Muscle layer of colon (tissue), 2 donors: ENCODE data around the gene WNT6.

Experiments
- H3K27ac ChIP-seq: one replicate; pipeline ENCODE4 v1.7.0; 2013; ENCODE audit warnings: low read depth, mild to moderate bottlenecking, low read length, moderate library complexity
- H3K27me3 ChIP-seq, 2 donors: one replicate each; pipeline ENCODE4 v1.7.0; 2013; ENCODE audit warnings: low read length in 2 of 2, mild to moderate bottlenecking in 2 of 2; ENCODE audit not compliant: insufficient read depth in 2 of 2, control insufficient read depth in 1 of 2
- H3K36me3 ChIP-seq: one replicate; pipeline ENCODE4 v1.7.0; 2013; ENCODE audit warnings: mild to moderate bottlenecking, low read length; ENCODE audit not compliant: insufficient read depth
- H3K4me1 ChIP-seq: one replicate; pipeline ENCODE4 v1.7.0; 2013; ENCODE audit warnings: mild to moderate bottlenecking, low read length; ENCODE audit not compliant: insufficient read depth
- H3K4me3 ChIP-seq, 2 donors: one replicate each; pipeline ENCODE4 v1.7.0; 2013; ENCODE audit warnings: low read length in 2 of 2, low read depth in 1 of 2, mild to moderate bottlenecking in 1 of 2, moderate library complexity in 1 of 2
- H3K9ac ChIP-seq: one replicate; pipeline ENCODE4 v1.7.0; 2013; ENCODE audit warnings: low read length
- H3K9me3 ChIP-seq: one replicate; pipeline ENCODE4 v1.7.0; 2013; ENCODE audit warnings: mild to moderate bottlenecking, low read length
- donor health status: abdominal sarcoma.
- donor health status: Adenocarcinoma of cecum.

WNT6 gene

GRCh38 chr2:218851286-218851685 is 8.3 kb upstream of the WNT6 start:
- Histone ChIP-seq H3K27me3 (peaks cover 5 to 54% of the 10 kb centered on the region in 2 donors), H3K4me1 (no peaks in the 10 kb centered on the region), H3K36me3 (no peaks in the 10 kb centered on the region), H3K9me3 (no peaks in the 10 kb centered on the region), H3K27ac (no peak overlapping the region), H3K9ac (no peak overlapping the region), H3K4me3 (no peak overlapping the region)

GRCh38 chr2:218852911-218853667 is 6.5 kb upstream of the WNT6 start:
- H3K4me3 ChIP-seq, result no peak overlapping the region
- no peaks in the 10 kb centered on the region for H3K36me3 ChIP-seq
- H3K27me3 ChIP-seq, result peaks cover 13 to 69% of the 10 kb centered on the region in 2 donors
- no peaks in the 10 kb centered on the region for H3K4me1 ChIP-seq
- H3K9me3 ChIP-seq, result no peaks in the 10 kb centered on the region
- H3K9ac ChIP-seq, result no peak overlapping the region
- H3K27ac ChIP-seq, result no peak overlapping the region

- H3K27me3 ChIP-seq, result peaks cover 20 to 76% of the 10 kb centered on the region in 2 donors
- H3K4me3 ChIP-seq, result no peak overlapping the region
- no peaks in the 10 kb centered on the region for H3K9me3 ChIP-seq
- H3K36me3 ChIP-seq, result no peaks in the 10 kb centered on the region
- no peak overlapping the region for H3K9ac ChIP-seq
- H3K4me1 ChIP-seq, result no peaks in the 10 kb centered on the region
- no peak overlapping the region for H3K27ac ChIP-seq
These were observed 5.8 kb upstream of the WNT6 start for GRCh38 chr2:218853766-218854165.

- H3K36me3 ChIP-seq, result no peaks in the 10 kb centered on the region
- H3K4me1 ChIP-seq, result peaks cover under 1% of the 10 kb centered on the region
- H3K27me3 ChIP-seq, result peaks cover 23 to 77% of the 10 kb centered on the region in 2 donors
- no peak overlapping the region for H3K27ac ChIP-seq
- H3K9me3 ChIP-seq, result no peaks in the 10 kb centered on the region
- no peak overlapping the region for H3K9ac ChIP-seq
- H3K4me3 ChIP-seq, result no peak overlapping the region
These were observed 4.7 kb upstream of the WNT6 start for GRCh38 chr2:218854860-218855259.

DNA sequence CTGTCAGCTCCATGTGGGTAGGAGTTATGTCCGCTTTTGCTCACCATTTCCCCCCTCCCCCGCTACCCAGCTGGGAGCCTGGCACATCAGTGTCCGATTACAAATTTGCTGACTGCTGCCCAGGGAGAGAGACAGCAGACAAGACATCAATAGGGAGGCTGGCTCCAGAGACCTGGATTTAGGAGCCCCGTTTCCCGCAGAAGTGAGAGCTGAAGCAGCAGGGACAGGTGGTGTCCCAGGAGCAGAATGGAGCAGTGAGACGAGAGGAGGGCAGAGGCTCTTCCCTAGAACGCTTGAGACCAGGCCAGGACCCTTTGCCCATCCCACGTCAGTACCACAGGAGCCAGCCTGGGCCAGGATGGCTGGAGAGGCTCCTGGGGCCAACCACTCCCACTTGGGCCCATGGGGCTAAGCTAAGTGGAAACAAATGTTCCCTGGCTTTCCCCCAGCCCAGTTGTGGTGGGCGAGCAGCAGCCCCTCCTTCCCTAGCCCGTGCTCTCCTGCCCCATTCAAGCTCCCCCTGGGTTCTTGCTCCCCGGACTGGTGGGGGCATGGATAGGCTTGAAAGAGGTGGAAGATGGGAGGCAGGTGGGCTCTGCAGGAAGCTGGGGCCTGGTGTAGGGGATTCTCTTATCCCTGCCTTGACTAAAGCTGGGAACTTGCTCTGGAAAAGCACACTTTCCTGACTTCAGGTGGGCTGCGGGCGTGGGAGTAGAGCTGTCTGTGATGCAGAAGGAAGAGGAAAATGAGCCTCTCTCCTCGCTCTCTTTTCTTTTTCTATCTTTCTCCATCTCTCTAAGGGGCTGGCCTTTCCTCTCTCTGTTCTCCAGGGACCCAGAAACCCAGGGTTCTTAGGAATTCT is 4.1 kb upstream of the WNT6 start:
- Histone ChIP-seq H3K4me1 (peaks cover 7% of the 10 kb centered on the region), H3K4me3 (no peak overlapping the region), H3K27me3 (peaks cover 29 to 83% of the 10 kb centered on the region in 2 donors), H3K36me3 (no peaks in the 10 kb centered on the region), H3K9me3 (no peaks in the 10 kb centered on the region), H3K9ac (no peak overlapping the region), H3K27ac (no peak overlapping the region)

DNA sequence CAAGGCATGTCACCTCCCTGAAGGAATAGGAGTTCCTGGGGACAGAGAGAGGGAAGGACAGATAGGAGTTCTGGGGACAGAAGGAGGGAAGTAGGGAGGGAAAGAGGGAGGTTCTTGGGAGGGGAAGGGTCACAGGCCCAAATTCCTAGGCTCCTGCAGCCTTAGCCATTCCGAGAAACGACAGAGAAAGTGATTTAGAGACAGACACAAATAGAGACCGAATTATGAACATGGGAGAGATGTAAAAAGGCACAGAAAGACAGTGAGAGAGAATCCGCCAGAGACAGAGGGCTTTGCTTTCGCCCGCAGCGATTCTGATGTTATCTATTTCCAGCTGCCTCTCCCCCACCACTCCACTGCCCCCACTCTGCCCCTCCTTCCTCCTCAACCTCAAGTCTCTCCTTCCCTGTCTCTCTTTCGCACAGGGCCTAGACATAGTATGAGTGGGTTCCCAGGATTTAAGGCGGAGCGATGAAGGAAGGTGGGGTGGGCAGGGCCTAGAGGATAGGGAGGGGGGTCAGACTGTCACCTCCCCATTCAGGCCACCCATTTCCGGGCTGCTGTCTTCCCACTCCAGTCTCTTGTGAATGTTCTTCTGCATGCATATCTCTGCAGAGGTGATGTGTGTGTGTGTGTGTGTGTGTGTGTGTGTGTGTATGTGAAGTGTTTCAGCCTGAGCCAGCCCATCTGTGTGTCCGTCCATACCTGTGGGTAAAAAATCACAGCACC is 3.3 kb upstream of the WNT6 start:
- Histone ChIP-seq H3K9ac (no peak overlapping the region), H3K4me1 (peaks cover 13% of the 10 kb centered on the region), H3K4me3 (no peak overlapping the region), H3K36me3 (no peaks in the 10 kb centered on the region), H3K27me3 (peaks cover 36 to 83% of the 10 kb centered on the region in 2 donors), H3K27ac (no peak overlapping the region), H3K9me3 (no peaks in the 10 kb centered on the region)

GRCh38 chr2:218856896-218857243 is 2.7 kb upstream of the WNT6 start:
- Histone ChIP-seq H3K27me3 (peaks cover 41 to 84% of the 10 kb centered on the region in 2 donors), H3K4me3 (no peak overlapping the region), H3K9me3 (no peaks in the 10 kb centered on the region), H3K4me1 (peaks cover 14% of the 10 kb centered on the region), H3K9ac (no peak overlapping the region), H3K27ac (no peak overlapping the region), H3K36me3 (no peaks in the 10 kb centered on the region)

DNA sequence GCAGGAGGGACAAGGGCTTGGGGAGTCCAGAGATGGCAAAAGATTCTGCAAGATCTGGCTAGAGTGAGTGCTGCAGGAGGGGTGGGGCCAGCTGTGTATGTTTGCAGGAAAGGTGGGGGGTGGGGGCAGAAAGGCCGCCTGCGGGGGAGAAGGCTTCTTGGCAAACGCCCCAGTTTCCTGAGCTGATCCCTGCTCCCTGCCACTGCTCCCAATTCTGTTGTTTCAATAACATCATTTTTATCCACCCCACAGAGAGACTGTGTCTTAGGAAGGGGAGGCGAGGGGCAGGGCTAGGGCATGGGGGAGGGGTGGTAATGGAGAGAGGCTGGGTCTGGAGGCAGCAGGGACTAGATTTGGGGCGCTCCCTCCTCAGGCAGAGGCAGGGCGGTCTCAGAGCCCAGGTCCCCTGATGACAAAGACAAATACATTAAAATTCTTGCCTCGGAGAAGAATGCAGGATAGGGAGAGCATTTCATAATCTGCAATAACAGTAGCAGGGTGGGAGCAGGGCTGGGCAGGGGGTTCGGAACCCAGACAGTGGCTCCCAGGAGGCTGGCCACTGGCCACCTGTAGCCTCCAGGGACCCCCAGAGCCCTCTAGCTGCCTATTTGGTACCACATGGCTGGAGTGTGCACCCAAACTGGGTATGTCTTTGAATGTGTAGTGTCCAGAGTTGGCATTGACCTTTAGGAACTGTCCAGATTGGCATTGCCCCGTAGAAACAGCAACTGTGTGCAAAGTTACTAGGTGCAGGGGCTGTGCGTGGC is 2.1 kb upstream of the WNT6 start:
- Histone ChIP-seq H3K4me1 (peaks cover 14% of the 10 kb centered on the region), H3K27ac (no peak overlapping the region), H3K9ac (no peak overlapping the region), H3K36me3 (no peaks in the 10 kb centered on the region), H3K9me3 (no peaks in the 10 kb centered on the region), H3K4me3 (no peak overlapping the region), H3K27me3 (peaks cover 42 to 85% of the 10 kb centered on the region in 2 donors)

- H3K27me3 ChIP-seq, result peaks cover 44 to 82% of the 10 kb centered on the region in 2 donors
- H3K9ac ChIP-seq, result no peak overlapping the region
- H3K36me3 ChIP-seq, result no peaks in the 10 kb centered on the region
- peaks cover 14% of the 10 kb centered on the region for H3K4me1 ChIP-seq
- H3K9me3 ChIP-seq, result no peaks in the 10 kb centered on the region
- no peak overlapping the region for H3K27ac ChIP-seq
- no peak overlapping the region for H3K4me3 ChIP-seq
These were observed 1.5 kb upstream of the WNT6 start for GRCh38 chr2:218858138-218858445.

DNA sequence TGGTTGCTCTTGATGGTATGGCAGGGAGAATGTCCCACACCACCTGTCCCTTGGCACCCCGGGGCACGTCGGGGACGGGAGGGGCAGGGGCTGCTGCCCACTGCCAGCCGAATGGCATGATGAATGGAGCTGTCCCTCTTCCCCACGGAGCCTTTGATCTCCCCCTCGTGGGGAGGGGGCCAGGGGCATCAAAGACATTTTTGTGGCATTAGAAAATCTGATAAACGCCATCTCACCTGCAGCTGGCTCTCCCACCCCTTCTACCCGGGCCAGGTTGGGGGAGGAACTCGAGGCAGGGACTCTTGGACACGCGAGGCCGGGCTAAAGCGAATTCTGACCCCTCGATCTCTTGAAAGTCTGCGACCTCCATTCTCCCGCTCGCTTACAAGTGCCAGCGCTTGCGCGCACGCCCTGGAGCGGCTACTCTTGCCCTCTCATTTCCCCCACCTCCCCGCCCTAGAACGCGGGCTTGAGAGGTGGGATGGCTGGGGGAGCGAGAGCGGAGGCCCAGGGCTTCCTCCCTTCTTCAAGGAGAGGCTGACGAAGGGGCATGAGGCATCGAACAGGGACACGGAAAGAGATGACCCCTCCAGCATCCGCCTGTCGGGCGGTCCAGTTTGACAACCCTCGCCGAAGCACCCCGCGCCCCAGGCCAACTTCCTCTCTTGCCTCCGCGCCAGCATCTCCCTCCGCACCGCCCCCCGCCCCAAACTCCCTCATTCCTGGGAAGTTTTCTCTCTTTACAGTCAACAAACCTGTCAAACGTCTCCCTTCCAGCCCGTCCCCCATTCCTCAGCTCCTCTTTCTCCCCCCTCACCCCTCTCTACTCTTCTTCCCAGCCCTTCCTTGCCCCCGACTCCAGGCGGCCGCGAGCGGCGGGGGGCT is 692 bp upstream of the WNT6 start:
- H3K36me3 ChIP-seq, result no peaks in the 10 kb centered on the region
- peaks cover 48 to 81% of the 10 kb centered on the region in 2 donors for H3K27me3 ChIP-seq
- no peak overlapping the region for H3K9ac ChIP-seq
- H3K4me1 ChIP-seq, result peaks cover 14% of the 10 kb centered on the region
- H3K4me3 ChIP-seq, result no peak overlapping the region
- no peak overlapping the region for H3K27ac ChIP-seq
- H3K9me3 ChIP-seq, result no peaks in the 10 kb centered on the region
